HG03460 (cell line): ENCODE results near the gene TOM1.

Source experiments
- ATAC-seq: cut with Tn5 transposase; IDR thresholded peaks from one replicate; pipeline ENCODE4 v1.9.1; 2021; ENCODE audit not compliant: unreplicated experiment

TOM1 gene

GRCh38 chr22:35322893-35323292 is 23.2 kb downstream of the TOM1 start:
- no peak for ATAC-seq

- no peak for ATAC-seq
These were observed 23.6 kb downstream of the TOM1 start for GRCh38 chr22:35323305-35323704.

GRCh38 chr22:35324067-35324466 is 24.4 kb downstream of the TOM1 start:
- ATAC-seq: no peak

GRCh38 chr22:35324762-35325161 is 25.1 kb downstream of the TOM1 start:
- ATAC-seq: no peak

- ATAC-seq: no peak
These were observed 25.5 kb downstream of the TOM1 start for GRCh38 chr22:35325209-35325608.

- no peak for ATAC-seq
These were observed 27.3 kb downstream of the TOM1 start for GRCh38 chr22:35326854-35327562.

- no peak for ATAC-seq
These were observed 28.2 kb downstream of the TOM1 start for GRCh38 chr22:35327690-35328471.

- ATAC-seq: no peak
These were observed 28.8 kb downstream of the TOM1 start for GRCh38 chr22:35328472-35328885.

- ATAC-seq: no peak
These were observed 29.6 kb downstream of the TOM1 start for GRCh38 chr22:35329114-35329847.

GRCh38 chr22:35330258-35330861 is 30.7 kb downstream of the TOM1 start:
- ATAC-seq: no peak

GRCh38 chr22:35332278-35332677 is 32.6 kb downstream of the TOM1 start:
- no peak for ATAC-seq

- ATAC-seq: no peak
These were observed 33.5 kb downstream of the TOM1 start for GRCh38 chr22:35333220-35333619.

- ATAC-seq: no peak
These were observed 34.3 kb downstream of the TOM1 start for GRCh38 chr22:35334004-35334403.

GRCh38 chr22:35335468-35335867 is 35.8 kb downstream of the TOM1 start:
- no peak for ATAC-seq

GRCh38 chr22:35335936-35336781 is 36.5 kb downstream of the TOM1 start:
- no peak for ATAC-seq

GRCh38 chr22:35337932-35338331 is 38.2 kb downstream of the TOM1 start:
- ATAC-seq: no peak

GRCh38 chr22:35341090-35341874 is 41.6 kb downstream of the TOM1 start:
- ATAC-seq: no peak

- no peak for ATAC-seq
These were observed 42.7 kb downstream of the TOM1 start for GRCh38 chr22:35342390-35342789.

- ATAC-seq: no peak
These were observed 44.2 kb downstream of the TOM1 start for GRCh38 chr22:35343664-35344550.
